ENCODE data around the gene DGCR2. TPM values are rescaled to one million over a fixed set of nuclear protein-coding genes. Genes with fewer than 3 reads are reported as not detected.

DGCR2 gene
- total RNA-seq, 1 experiment from 2014 or later: 42.9 TPM

DNA sequence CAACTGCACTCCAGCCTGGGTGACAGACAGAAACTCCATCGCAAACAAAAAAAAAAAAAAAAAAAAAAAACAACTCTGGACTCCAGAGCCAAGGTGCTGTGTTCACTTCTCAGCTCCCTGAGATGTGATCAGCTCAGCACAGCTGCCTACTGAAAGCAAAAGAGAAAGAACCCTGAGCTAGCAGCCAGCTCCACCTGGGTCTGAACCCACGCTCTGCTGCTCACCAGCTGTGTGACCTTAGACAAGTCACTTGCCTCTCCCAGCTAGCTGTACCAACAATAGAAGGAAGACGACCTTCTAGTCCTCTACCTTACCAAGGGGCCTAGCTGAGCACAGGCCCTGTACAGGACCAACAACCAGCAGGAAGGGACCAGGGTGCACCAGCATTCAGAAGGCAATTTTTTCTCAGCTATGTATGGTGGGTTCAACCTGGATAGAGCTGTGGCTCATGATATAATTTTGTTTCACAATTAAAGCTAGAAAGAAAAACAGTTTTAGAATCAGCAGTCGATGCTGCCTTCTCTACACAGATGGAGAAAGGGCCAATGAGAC lies 3.8 kb downstream of the DGCR2 start:
- DNase-seq (ENCODE audit: low read depth, low spot score) (no peak), ATAC-seq (no peak)
- no peak overlapping the region for H3K4me3 ChIP-seq (replicated peaks in 1 of 2; ENCODE audit: low read depth in 1 of 2, low read length in 2 of 2)
- RAD21 ChIA-PET (ENCODE audit: low non-redundant PET in 1 of 2, low total read pairs in 2 of 2, uncharacterized antibody in 2 of 2, unreplicated experiment in 2 of 2): no interaction called here
- H2AFZ ChIP-seq (ENCODE audit: low read depth, low read length, poor library complexity, severe bottlenecking): no peak overlapping the region
- POLR2A ChIA-PET: no interaction called here
- H3K9me2 ChIP-seq (ENCODE audit: insufficient read depth): no peaks in the 10 kb centered on the region
- H3K9me3 ChIP-seq (ENCODE audit: control insufficient read depth in 1 of 2, insufficient read depth in 1 of 2, low read depth in 1 of 2, low read length in 2 of 2): no peaks in the 10 kb centered on the region
- H3K36me3 ChIP-seq (ENCODE audit: control insufficient read depth in 1 of 2, insufficient read depth in 2 of 2, low read length in 2 of 2): 0 out of 4 replicates have a peak, but pooled peaks cover 0 to 4% of the 10 kb centered on the region in 2 experiments
- no peak overlapping the region for H3K9ac ChIP-seq (ENCODE audit: low read length)
- peaks cover 10 to 23% of the 10 kb centered on the region in 2 experiments for H3K4me1 ChIP-seq (ENCODE audit: control insufficient read depth in 1 of 2, insufficient read depth in 2 of 2, low read length in 2 of 2)
- intact Hi-C loops (cut with micrococcal nuclease): no loop called here
- H3K79me2 ChIP-seq (ENCODE audit: insufficient read depth, low read length): peaks cover 84% of the 10 kb centered on the region
- CTCF ChIA-PET: interaction anchor here (0.8 kb wide), 1 partner anchor 9 kb away, joined by 4 read pairs; no protein-coding TSS in a partner anchor
- no peaks in the 10 kb centered on the region for H3K27me3 ChIP-seq (ENCODE audit: insufficient read depth, low read length)
- no peak overlapping the region for H3K27ac ChIP-seq (ENCODE audit: low read depth, low read length)
- BruUV-seq (replicated peaks): no TSS peak
- H3K4me2 ChIP-seq (ENCODE audit: low read length): no peak overlapping the region
- 0 out of 2 replicates have a peak, but pooled peaks cover 3% of the 10 kb centered on the region for H4K20me1 ChIP-seq (ENCODE audit: insufficient read depth)
- TF ChIP-seq EGR1 (IDR thresholded peaks at IDR 0.05; ENCODE audit: low read depth) (no peak), POLR2A (IDR thresholded peaks at IDR 0.05; ENCODE audit: borderline replicate concordance, extremely low read depth, insufficient read depth, insufficient read length) (no peak), ZNF274 (IDR thresholded peaks at IDR 0.05; ENCODE audit: low read depth, low read length) (no peak), SRF (IDR thresholded peaks at IDR 0.05; ENCODE audit: low read depth) (no peak), EZH2 (IDR thresholded peaks at IDR 0.05) (no peak), JUND (IDR thresholded peaks at IDR 0.05) (no peak), SIN3A (IDR thresholded peaks at IDR 0.05; ENCODE audit: low read depth) (no peak), YY1 (IDR thresholded peaks at IDR 0.05; ENCODE audit: extremely low read depth, insufficient replicate concordance, low read depth, low read length) (no peak), EZH2phosphoT487 (IDR thresholded peaks at IDR 0.05; ENCODE audit: borderline replicate concordance) (no peak), ELF1 (IDR thresholded peaks at IDR 0.05; ENCODE audit: borderline replicate concordance, low read depth) (no peak), POLR2AphosphoS5 (IDR thresholded peaks at IDR 0.05; ENCODE audit: low read depth, low read length) (no peak), CEBPB (IDR thresholded peaks at IDR 0.05; ENCODE audit: low read depth) (no peak), RAD21 (IDR thresholded peaks at IDR 0.05; ENCODE audit: low read depth) (no peak), CBX3 (IDR thresholded peaks at IDR 0.05; ENCODE audit: low read depth) (no peak)
- TF ChIP-seq, protein P1, sequence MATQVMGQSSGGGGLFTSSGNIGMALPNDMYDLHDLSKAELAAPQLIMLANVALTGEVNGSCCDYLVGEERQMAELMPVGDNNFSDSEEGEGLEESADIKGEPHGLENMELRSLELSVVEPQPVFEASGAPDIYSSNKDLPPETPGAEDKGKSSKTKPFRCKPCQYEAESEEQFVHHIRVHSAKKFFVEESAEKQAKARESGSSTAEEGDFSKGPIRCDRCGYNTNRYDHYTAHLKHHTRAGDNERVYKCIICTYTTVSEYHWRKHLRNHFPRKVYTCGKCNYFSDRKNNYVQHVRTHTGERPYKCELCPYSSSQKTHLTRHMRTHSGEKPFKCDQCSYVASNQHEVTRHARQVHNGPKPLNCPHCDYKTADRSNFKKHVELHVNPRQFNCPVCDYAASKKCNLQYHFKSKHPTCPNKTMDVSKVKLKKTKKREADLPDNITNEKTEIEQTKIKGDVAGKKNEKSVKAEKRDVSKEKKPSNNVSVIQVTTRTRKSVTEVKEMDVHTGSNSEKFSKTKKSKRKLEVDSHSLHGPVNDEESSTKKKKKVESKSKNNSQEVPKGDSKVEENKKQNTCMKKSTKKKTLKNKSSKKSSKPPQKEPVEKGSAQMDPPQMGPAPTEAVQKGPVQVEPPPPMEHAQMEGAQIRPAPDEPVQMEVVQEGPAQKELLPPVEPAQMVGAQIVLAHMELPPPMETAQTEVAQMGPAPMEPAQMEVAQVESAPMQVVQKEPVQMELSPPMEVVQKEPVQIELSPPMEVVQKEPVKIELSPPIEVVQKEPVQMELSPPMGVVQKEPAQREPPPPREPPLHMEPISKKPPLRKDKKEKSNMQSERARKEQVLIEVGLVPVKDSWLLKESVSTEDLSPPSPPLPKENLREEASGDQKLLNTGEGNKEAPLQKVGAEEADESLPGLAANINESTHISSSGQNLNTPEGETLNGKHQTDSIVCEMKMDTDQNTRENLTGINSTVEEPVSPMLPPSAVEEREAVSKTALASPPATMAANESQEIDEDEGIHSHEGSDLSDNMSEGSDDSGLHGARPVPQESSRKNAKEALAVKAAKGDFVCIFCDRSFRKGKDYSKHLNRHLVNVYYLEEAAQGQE (IDR thresholded peaks at IDR 0.05; ENCODE audit: low read depth): no peak
- TF ChIP-seq, protein P2, sequence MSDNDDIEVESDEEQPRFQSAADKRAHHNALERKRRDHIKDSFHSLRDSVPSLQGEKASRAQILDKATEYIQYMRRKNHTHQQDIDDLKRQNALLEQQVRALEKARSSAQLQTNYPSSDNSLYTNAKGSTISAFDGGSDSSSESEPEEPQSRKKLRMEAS (IDR thresholded peaks at IDR 0.05): no peak
- TF ChIP-seq, protein P3, sequence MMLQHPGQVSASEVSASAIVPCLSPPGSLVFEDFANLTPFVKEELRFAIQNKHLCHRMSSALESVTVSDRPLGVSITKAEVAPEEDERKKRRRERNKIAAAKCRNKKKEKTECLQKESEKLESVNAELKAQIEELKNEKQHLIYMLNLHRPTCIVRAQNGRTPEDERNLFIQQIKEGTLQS (IDR thresholded peaks at IDR 0.05): no peak
- TF ChIP-seq, protein P4, sequence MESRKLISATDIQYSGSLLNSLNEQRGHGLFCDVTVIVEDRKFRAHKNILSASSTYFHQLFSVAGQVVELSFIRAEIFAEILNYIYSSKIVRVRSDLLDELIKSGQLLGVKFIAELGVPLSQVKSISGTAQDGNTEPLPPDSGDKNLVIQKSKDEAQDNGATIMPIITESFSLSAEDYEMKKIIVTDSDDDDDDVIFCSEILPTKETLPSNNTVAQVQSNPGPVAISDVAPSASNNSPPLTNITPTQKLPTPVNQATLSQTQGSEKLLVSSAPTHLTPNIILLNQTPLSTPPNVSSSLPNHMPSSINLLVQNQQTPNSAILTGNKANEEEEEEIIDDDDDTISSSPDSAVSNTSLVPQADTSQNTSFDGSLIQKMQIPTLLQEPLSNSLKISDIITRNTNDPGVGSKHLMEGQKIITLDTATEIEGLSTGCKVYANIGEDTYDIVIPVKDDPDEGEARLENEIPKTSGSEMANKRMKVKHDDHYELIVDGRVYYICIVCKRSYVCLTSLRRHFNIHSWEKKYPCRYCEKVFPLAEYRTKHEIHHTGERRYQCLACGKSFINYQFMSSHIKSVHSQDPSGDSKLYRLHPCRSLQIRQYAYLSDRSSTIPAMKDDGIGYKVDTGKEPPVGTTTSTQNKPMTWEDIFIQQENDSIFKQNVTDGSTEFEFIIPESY (IDR thresholded peaks at IDR 0.05; ENCODE audit: extremely low read depth, insufficient replicate concordance, low read length): no peak
